SJSA1 (cell line): ENCODE measurements around the gene BNIP3. TPM values are rescaled to one million over a fixed set of nuclear protein-coding genes. Genes with fewer than 3 reads are reported as not detected.
A peak's percentile ranks its signal among the peaks of the same experiment; 100 is the strongest.
"Not testable (repeated sequence)": the region's sequence is repeated elsewhere in the genome, so short reads cannot be mapped to it uniquely, and the experiment has no call there.

Experiments used
- DNase-seq, 2 experiments: peaks; one replicate each; pipeline ENCODE4 v3.0.0-alpha.2; 2015 to 2020; ENCODE audit warnings: low spot score in 2 of 2, low read depth in 1 of 2
- H3K27ac ChIP-seq: fragments of 250-450 bp; sonication (Bioruptor Pico); 2 replicates; pipeline ENCODE4 v1.5.1; 2020; ENCODE audit warnings: mild to moderate bottlenecking, moderate library complexity
- H3K27me3 ChIP-seq: fragments of 250-450 bp; sonication (Bioruptor Pico); replicated peaks from 2 replicates; pipeline ENCODE4 v1.5.1; 2020; ENCODE audit warnings: mild to moderate bottlenecking, moderate library complexity
- H3K36me3 ChIP-seq: fragments of 250-450 bp; sonication (Bioruptor Pico); 2 replicates; pipeline ENCODE4 v1.5.1; 2020; ENCODE audit warnings: mild to moderate bottlenecking
- H3K4me1 ChIP-seq: fragments of 250-450 bp; sonication (Bioruptor Pico); replicated peaks from 2 replicates; pipeline ENCODE4 v1.6.1; 2021; ENCODE audit warnings: mild to moderate bottlenecking
- H3K4me3 ChIP-seq: fragments of 250-450 bp; sonication (Bioruptor Pico); 2 replicates; pipeline ENCODE4 v1.5.1; 2020; ENCODE audit warnings: mild to moderate bottlenecking
- H3K9me3 ChIP-seq: fragments of 250-450 bp; sonication (Bioruptor Pico); replicated peaks from 2 replicates; pipeline ENCODE4 v1.5.1; 2020; ENCODE audit warnings: mild to moderate bottlenecking
- total RNA-seq: library from RNA; depleted of rRNA; stranded (reverse); fragments of >200 nt; shearing (Covaris generic); gene quantifications from 2 replicates; pipeline ENCODE4 v1.2.3, GENCODE V29; 2014

Gene BNIP3
- total RNA-seq, 1 experiment from 2014 or later: 145 TPM

GRCh38 chr10:131964298-131964697, 17.4 kb downstream of the BNIP3 start:
- no peak for DNase-seq
- H3K27ac ChIP-seq: no peak overlapping the region
- H3K27me3 ChIP-seq: no peaks in the 10 kb centered on the region

GRCh38 chr10:131963811-131964210, 17.9 kb downstream of the BNIP3 start:
- H3K27me3 ChIP-seq: no peaks in the 10 kb centered on the region
- DNase-seq: no peak
- H3K36me3 ChIP-seq: peaks cover 31% of the 10 kb centered on the region
- no peaks in the 10 kb centered on the region for H3K9me3 ChIP-seq
- H3K4me3 ChIP-seq: no peak overlapping the region
- no peak overlapping the region for H3K27ac ChIP-seq
- peaks cover 21% of the 10 kb centered on the region for H3K4me1 ChIP-seq

More at GRCh38 chr10:131964298-131964697, 17.4 kb downstream of the BNIP3 start:
- Histone ChIP-seq H3K4me3 (no peak overlapping the region), H3K9me3 (no peaks in the 10 kb centered on the region), H3K36me3 (peaks cover 36% of the 10 kb centered on the region), H3K4me1 (peaks cover 21% of the 10 kb centered on the region)

GRCh38 chr10:131963350-131963749, 18.4 kb downstream of the BNIP3 start:
- Histone ChIP-seq H3K4me1 (peaks cover 21% of the 10 kb centered on the region), H3K36me3 (peaks cover 27% of the 10 kb centered on the region), H3K9me3 (no peaks in the 10 kb centered on the region), H3K27me3 (no peaks in the 10 kb centered on the region), H3K4me3 (no peak overlapping the region), H3K27ac (no peak overlapping the region)
- DNase-seq: no peak

- Histone ChIP-seq H3K27me3 (no peaks in the 10 kb centered on the region), H3K36me3 (peaks cover 22% of the 10 kb centered on the region), H3K27ac (peak overlapping the region; percentile 55), H3K4me1 (peaks cover 21% of the 10 kb centered on the region), H3K4me3 (peak overlapping the region; percentile 31), H3K9me3 (no peaks in the 10 kb centered on the region)
- DNase-seq: peak; percentile 62 to 74
These were observed 19.7 kb downstream of the BNIP3 start for GRCh38 chr10:131961777-131962662.

GRCh38 chr10:131961047-131961776, 20.5 kb downstream of the BNIP3 start:
- no peak overlapping the region; the same call in 1 of the 2 replicates for H3K27ac ChIP-seq
- no peak overlapping the region for H3K4me3 ChIP-seq

GRCh38 chr10:131960631-131961046, 21.1 kb downstream of the BNIP3 start:
- Histone ChIP-seq H3K36me3 (peaks cover 30% of the 10 kb centered on the region), H3K9me3 (no peaks in the 10 kb centered on the region), H3K4me3 (no peak overlapping the region), H3K27me3 (no peaks in the 10 kb centered on the region), H3K4me1 (peaks cover 21% of the 10 kb centered on the region), H3K27ac (no peak overlapping the region)
- DNase-seq: no peak

More at GRCh38 chr10:131961047-131961776, 20.5 kb downstream of the BNIP3 start:
- no peak for DNase-seq
- Histone ChIP-seq H3K36me3 (peaks cover 24% of the 10 kb centered on the region), H3K4me1 (peaks cover 21% of the 10 kb centered on the region), H3K27me3 (no peaks in the 10 kb centered on the region), H3K9me3 (no peaks in the 10 kb centered on the region)

- H3K4me1 ChIP-seq: peaks cover 21% of the 10 kb centered on the region
These were observed 21.9 kb downstream of the BNIP3 start for GRCh38 chr10:131959841-131960240.

GRCh38 chr10:131955591-131956340, 26.0 kb downstream of the BNIP3 start:
- Histone ChIP-seq H3K9me3 (no peaks in the 10 kb centered on the region), H3K27me3 (no peaks in the 10 kb centered on the region), H3K36me3 (peaks cover 52% of the 10 kb centered on the region), H3K4me3 (no peak overlapping the region), H3K4me1 (no peaks in the 10 kb centered on the region), H3K27ac (no peak overlapping the region)
- DNase-seq: no peak

More at GRCh38 chr10:131959841-131960240, 21.9 kb downstream of the BNIP3 start:
- no peak overlapping the region for H3K27ac ChIP-seq
- H3K27me3 ChIP-seq: no peaks in the 10 kb centered on the region
- H3K9me3 ChIP-seq: no peaks in the 10 kb centered on the region
- H3K4me3 ChIP-seq: no peak overlapping the region
- peaks cover 36% of the 10 kb centered on the region for H3K36me3 ChIP-seq
- no peak for DNase-seq

GRCh38 chr10:131954356-131954965, 27.3 kb downstream of the BNIP3 start:
- no peak for DNase-seq
- Histone ChIP-seq H3K9me3 (no peaks in the 10 kb centered on the region), H3K4me1 (no peaks in the 10 kb centered on the region), H3K36me3 (peaks cover 47% of the 10 kb centered on the region), H3K27ac (no peak overlapping the region), H3K4me3 (no peak overlapping the region), H3K27me3 (no peaks in the 10 kb centered on the region)

GRCh38 chr10:131949908-131950307, 31.8 kb downstream of the BNIP3 start:
- not testable (repeated sequence) for H3K27ac ChIP-seq, H3K9me3 ChIP-seq, H3K4me3 ChIP-seq, H3K27me3 ChIP-seq, DNase-seq
- Histone ChIP-seq H3K36me3 (peaks cover 61% of the 10 kb centered on the region), H3K4me1 (peaks cover 40% of the 10 kb centered on the region)

- H3K4me1 ChIP-seq: peaks cover 46% of the 10 kb centered on the region
- no peak overlapping the region for H3K4me3 ChIP-seq
- no peaks in the 10 kb centered on the region for H3K9me3 ChIP-seq
- no peak for DNase-seq
- no peaks in the 10 kb centered on the region for H3K27me3 ChIP-seq
- H3K36me3 ChIP-seq: peaks cover 62% of the 10 kb centered on the region
- H3K27ac ChIP-seq: 0 out of 2 replicates have a peak overlapping the region, but pooled peaks have one; percentile 79
These were observed 32.5 kb downstream of the BNIP3 start for GRCh38 chr10:131949041-131949862.

GRCh38 chr10:131948501-131948900, 33.2 kb downstream of the BNIP3 start:
- peak overlapping the region; percentile 79 for H3K27ac ChIP-seq
- DNase-seq: no peak

More at GRCh38 chr10:131948501-131948900, 33.2 kb downstream of the BNIP3 start:
- H3K4me3 ChIP-seq: no peak overlapping the region
- peaks cover 46% of the 10 kb centered on the region for H3K4me1 ChIP-seq
- H3K36me3 ChIP-seq: peaks cover 56% of the 10 kb centered on the region
- no peaks in the 10 kb centered on the region for H3K9me3 ChIP-seq
- no peaks in the 10 kb centered on the region for H3K27me3 ChIP-seq
